IPS-NIHi11 (cell line): ENCODE data around the gene GRIA3.
A peak's percentile ranks its signal among the peaks of the same experiment; 100 is the strongest.
"Not testable (repeated sequence)": the region's sequence is repeated elsewhere in the genome, so short reads cannot be mapped to it uniquely, and the experiment has no call there.

ENCODE experiments used
- DNase-seq: peaks from one replicate; pipeline ENCODE4 v3.0.0; 2012; ENCODE audit warnings: mixed read lengths, low spot score

The GRIA3 gene

DNA sequence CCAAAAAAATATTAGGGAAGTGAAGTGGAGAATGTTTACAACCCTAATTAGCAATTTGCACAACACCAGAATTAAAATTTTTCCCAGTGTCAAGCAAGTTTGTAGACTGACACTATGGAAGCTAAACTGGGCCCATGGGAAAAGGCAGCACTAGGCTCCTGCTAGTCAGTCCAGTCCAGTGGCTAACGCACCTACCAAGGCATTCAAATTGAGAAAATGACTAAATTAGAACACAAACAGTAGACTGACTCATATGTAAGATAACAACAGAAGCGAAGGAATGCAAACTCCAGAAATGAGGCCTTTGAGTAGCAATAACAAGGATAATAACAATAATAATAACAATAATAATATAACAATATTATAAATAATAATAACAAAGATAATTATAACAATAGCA is 90.7 kb downstream of the GRIA3 start:
- DNase-seq = no peak

DNA sequence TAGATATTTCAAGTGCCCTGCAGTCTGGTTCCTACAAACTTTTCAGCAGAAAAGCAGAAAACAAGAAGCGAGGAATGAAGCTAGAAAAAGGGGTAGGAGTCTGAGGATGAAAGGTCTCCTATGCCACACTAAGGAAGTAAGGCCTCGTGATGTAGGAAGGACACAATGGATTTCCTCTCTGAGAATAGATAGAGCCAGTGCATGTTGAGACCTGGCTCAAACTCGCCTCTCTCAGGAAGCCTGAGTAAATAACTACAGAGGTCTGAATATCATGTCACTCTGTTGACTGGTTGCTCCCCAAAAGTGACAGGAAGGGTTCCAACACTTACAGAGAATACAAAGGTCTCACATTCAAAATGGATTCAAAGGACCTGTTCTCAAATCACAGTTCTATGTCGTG is 93.3 kb downstream of the GRIA3 start:
- no peak for DNase-seq

- no peak for DNase-seq
Measured at GRCh38 chrX:123277821-123278220, 93.7 kb downstream of the GRIA3 start.

DNA sequence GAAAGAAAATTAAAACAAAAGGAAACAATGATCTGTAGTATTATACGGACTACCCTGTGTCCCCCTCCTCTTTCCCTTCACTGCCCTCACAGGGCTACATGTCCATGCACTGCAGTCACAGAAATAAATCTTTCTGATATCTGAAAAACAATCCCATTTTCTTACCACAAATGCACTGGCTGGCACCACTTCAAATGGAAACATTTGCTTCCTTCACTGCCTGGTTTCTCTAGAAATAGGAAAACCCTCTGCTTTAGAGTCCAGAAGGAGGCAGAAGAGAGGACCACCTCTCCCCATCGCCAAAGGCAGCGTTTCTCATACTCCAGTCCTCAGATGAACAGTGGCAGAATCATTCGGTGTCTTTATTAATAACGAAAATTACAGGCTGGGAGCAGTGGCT is 98.2 kb downstream of the GRIA3 start:
- DNase-seq = no peak

DNA sequence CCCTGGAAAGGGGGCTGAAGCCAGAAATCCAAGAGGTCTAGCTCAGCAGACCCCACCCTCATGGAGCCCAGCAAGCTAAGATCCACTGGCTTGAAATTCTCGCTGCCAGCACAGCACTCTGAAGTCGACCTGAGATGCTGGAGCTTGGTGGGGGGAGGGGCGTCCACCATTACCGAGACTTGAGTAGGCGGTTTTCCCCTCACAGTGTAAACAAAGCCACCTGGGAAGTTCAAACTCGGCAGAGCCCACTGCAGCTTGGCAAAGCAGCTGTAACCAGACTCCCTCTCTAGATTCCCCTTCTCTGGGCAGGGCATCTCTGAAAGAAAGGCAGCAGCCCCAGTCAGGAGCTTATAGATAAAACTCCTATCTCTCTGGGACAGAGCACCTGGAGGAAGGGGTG is 99.3 kb downstream of the GRIA3 start:
- not testable (repeated sequence) for DNase-seq

- DNase-seq = no peak
Measured at GRCh38 chrX:123291623-123292022, 107.5 kb downstream of the GRIA3 start.

- DNase-seq = no peak
Measured at GRCh38 chrX:123298026-123298425, 113.9 kb downstream of the GRIA3 start.

- no peak for DNase-seq
Measured at GRCh38 chrX:123303429-123303828, 119.4 kb downstream of the GRIA3 start.

DNA sequence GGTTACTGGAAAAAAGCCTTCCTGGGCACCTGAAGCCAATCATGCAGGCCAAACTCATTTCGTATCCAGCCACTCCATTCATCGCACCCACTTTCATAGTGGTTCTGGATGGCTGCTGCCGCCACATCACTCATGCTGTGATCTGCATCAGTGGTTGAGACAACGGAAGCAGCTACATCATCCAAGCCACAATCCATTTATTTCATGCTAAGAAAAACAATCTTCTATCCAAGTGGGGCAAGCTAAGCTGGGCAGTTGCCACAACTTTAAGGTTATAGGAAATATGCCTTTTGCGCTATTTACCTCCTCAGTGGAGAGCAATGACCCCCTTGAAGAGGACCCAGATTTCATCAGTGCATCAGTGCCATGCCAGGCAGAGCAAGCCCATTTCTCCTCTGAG is 124.6 kb downstream of the GRIA3 start:
- DNase-seq = no peak

GRCh38 chrX:123310112-123310511 is 126.0 kb downstream of the GRIA3 start:
- no peak for DNase-seq

DNA sequence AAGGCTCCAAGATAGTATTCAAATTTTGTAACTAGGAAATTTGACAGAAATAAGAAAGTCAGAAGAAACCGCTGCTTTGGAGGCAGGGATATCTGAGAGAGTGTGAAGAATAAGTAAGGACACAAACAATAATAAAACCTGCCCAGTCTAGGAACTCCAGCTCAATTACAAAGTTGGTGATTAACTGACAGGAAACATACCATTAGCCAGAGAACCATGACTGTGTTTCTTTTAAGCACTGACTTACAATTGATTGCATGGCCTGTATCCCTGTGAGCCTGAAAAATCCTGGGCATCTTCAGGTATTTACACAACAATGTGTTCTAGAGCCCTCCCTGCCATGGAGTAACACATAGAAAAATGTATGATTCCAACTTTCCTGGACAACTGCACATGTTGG is 127.4 kb downstream of the GRIA3 start:
- no peak for DNase-seq

DNA sequence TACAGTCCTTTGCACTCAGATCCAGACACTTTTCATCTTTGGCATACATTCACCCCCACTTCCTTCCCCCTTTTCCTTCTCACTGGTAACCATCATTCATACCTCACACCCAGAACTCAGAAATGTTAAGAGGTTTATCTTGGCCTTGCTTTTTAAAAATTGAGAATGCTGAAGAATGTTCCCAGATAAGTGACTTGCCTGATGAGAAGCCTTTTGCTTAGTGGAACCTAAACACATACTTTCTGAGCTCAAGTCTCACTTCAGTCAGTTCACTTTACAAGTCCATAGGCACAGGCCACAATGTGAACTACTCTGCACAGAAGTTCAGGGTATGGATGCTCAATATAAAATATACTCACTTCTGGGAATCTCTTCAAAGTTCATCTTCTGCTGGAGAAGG is 129.4 kb downstream of the GRIA3 start:
- no peak for DNase-seq

GRCh38 chrX:123320622-123321021 is 136.5 kb downstream of the GRIA3 start:
- no peak for DNase-seq

DNA sequence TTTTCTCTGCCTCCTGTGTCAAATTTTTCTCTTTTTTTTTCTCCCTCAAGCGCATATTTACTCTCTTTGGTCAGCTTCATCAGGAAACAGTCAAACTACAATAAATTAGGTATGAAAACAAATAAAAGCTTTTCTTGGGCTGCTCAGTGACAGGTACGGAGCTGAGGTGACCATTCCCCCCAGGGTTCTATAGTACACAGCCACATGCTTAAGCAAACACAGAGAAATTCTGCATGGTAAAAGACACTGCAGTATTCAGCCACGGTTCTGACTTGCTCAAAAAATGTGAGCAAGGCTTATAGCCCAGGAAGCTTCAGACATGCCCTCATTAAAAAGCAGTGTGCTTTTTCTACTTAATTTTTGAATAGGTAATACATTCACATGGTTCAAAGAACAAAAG is 138.5 kb downstream of the GRIA3 start:
- DNase-seq = no peak

- no peak for DNase-seq
Measured at GRCh38 chrX:123324625-123325024, 140.5 kb downstream of the GRIA3 start.

- no peak for DNase-seq
Measured at GRCh38 chrX:123330229-123330942, 146.3 kb downstream of the GRIA3 start.

- DNase-seq = no peak
Measured at GRCh38 chrX:123331349-123331748, 147.3 kb downstream of the GRIA3 start.

- DNase-seq = no peak
Measured at GRCh38 chrX:123331859-123332258, 147.8 kb downstream of the GRIA3 start.

GRCh38 chrX:123336666-123337065 is 152.6 kb downstream of the GRIA3 start:
- no peak for DNase-seq

DNA sequence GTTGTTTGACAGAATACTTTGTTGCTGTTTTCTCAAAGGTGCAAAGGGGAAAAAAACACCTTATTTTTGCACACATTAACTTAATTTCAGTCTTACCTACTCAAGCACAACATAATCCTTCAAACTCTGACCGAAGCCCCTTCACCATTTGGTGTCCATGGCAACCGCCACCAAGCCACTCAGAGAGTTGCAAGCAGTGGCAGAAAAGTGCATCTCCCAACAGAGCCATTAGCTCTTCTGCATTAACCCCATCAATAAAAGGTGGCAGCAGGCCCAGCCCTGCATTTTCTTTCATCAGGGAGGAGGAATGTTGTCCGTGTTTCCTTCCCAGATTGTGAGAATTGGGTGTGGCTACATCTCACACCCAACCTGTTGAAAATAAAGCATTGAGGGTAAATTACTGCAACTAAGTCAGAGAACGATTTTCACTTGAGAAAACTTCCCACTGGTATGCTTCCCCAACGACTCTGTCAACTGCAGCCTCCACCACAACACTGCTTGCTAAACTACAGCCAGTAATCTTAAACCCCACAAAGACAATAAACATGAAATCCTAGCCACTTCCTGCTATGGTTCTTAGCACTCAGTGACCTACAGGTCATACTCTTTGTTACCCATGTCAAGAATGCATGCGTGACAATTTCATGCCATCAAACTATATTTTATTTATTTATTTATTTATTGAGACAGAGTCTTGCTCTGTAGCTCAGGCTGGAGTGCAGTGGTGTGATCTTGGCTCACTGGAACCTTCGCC is 154.0 kb downstream of the GRIA3 start:
- DNase-seq = no peak

DNA sequence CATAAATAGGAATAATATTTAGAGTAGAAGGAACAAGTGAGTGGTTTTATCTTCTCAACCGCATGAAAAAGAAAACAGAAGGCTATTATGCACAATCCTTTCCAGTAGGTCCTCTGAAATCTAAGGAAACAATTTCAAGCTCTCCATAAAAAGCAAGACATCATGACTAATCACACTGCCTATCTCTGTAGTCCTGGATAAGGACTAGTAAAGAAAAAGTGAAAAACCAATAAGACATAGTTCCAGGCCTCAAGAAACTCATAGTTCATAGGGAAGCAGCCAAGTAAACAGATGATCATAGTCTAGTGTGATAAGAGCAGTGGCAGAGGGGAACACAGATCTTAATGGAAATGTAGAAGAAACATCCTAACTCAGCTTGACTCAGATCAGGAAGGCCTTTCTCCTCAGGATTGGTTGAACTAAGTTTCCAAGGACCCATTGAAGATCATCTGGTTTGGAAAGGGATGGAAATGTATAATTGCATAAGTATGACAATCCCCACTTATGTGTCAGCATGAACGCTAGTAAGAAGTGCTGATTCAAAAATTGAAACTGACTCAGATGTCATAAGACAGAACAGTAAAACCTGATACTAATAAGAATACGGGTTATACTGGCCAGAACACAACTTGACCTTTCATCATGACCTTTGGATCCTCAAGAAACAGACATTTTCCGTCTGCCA is 155.3 kb downstream of the GRIA3 start:
- no peak for DNase-seq

GRCh38 chrX:123340696-123341095 is 156.6 kb downstream of the GRIA3 start:
- DNase-seq = no peak

DNA sequence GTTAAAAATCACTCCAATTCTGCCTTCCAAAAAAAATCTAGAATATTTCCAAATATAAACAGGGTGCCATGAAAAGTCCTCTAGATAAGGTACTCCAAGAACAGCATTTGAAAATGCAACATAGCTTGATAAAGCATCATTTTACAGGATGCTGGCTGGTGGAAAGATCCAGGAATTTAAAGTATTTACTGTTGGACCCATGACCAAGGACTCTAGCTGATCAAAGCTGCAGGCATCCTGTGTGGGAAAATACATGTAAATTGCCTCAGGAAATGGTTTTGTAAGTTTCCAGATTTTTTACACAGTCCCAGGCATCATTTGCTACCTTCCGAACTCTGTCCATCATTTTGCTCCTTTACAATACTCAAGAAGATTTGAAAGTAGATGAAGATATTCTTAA is 164.4 kb downstream of the GRIA3 start:
- DNase-seq = peak; percentile 9
